Prostate gland (tissue), 2 donors: Measurements from ENCODE around the gene EPM2A. TPM values are rescaled to one million over a fixed set of nuclear protein-coding genes. Genes with fewer than 3 reads are reported as not detected.

ENCODE experiments used
- DNase-seq: peaks from one replicate; pipeline ENCODE4 v3.0.0-alpha.2; 2019; ENCODE audit warnings: low spot score
- H3K27ac ChIP-seq, 2 donors: fragments of 200-600 bp; sonication (generic); 2 replicates each; pipeline ENCODE4 v1.5.1; 2017 to 2019
- H3K27me3 ChIP-seq: fragments of 200-600 bp; sonication (generic); replicated peaks from 2 replicates; pipeline ENCODE4 v1.5.1; 2019; ENCODE audit not compliant: insufficient read depth
- H3K36me3 ChIP-seq, 2 donors: fragments of 200-600 bp; sonication (generic); 1 replicate in 1 of 2; 2 replicates in 1 of 2; pipeline versions ENCODE4 v1.5.1 to v1.8.1; 2017 to 2019
- H3K4me1 ChIP-seq: fragments of 200-600 bp; sonication (generic); replicated peaks from 2 replicates; pipeline ENCODE4 v1.5.1; 2019
- H3K4me3 ChIP-seq, 2 donors: fragments of 200-600 bp; sonication (generic); 2 replicates each; pipeline ENCODE4 v1.5.1; 2017 to 2019
- H3K9me3 ChIP-seq: fragments of 200-600 bp; sonication (generic); 2 replicates; pipeline ENCODE4 v1.5.1; 2017
- CTCF ChIP-seq, 4 experiments: fragments of 200-600 bp in 2 of 4; fragments of 450-650 bp in 2 of 4; sonication (generic) in 2 of 4; IDR thresholded peaks; 1 replicate in 3 of 4; 2 replicates in 1 of 4; pipeline ENCODE4 v1.5.1; 2016 to 2019; ENCODE audit warnings: antibody characterized with exemption in 4 of 4, mild to moderate bottlenecking in 2 of 4, moderate library complexity in 2 of 4
- POLR2A ChIP-seq: fragments of 450-650 bp; IDR thresholded peaks from one replicate; pipeline ENCODE4 v1.6.1; 2016; ENCODE audit warnings: antibody characterized with exemption, mild to moderate bottlenecking
- POLR2AphosphoS5 ChIP-seq: sonication (generic); formaldehyde crosslinking; IDR thresholded peaks from one replicate; pipeline ENCODE4 v1.6.1; 2017; ENCODE audit warnings: antibody characterized with exemption
- WGBS: methylation state at CpG from one replicate; pipeline ENCODE4 v1.1.5; 2018; 5-methylcytosine and 5-hydroxymethylcytosine counted together
- intact Hi-C: fragments of 100-400 bp; cut with DNase I; formaldehyde crosslinking; loops from one replicate; pipeline ENCODE4 v1.14.2; 2022
- total RNA-seq, 2 donors: library from RNA; depleted of rRNA; stranded (reverse); fragments of >200 nt; gene quantifications; one replicate each; pipeline ENCODE4 v1.1.0, GENCODE V29; 2016

Gene EPM2A
- total RNA-seq, 2 donors from 2014 or later = 7.2 to 18.6 TPM

- DNase-seq = no peak
- 94% methylated on average over 4 of the region's 4 CpGs for WGBS
- Histone ChIP-seq H3K36me3 (no peaks in the 10 kb centered on the region), H3K4me3 (no peak overlapping the region), H3K4me1 (no peaks in the 10 kb centered on the region), H3K9me3 (no peaks in the 10 kb centered on the region), H3K27ac (no peak overlapping the region), H3K27me3 (no peaks in the 10 kb centered on the region)
- intact Hi-C loops = no loop called here
- TF ChIP-seq POLR2A (no peak), CTCF (IDR thresholded peaks at IDR 0.05) (no peak), POLR2AphosphoS5 (no peak)
Measured at GRCh38 chr6:145715426-145715825, 19.9 kb downstream of the EPM2A start.

GRCh38 chr6:145714731-145715130 lies 20.6 kb downstream of the EPM2A start:
- DNase-seq = no peak
- 93% methylated on average over 2 of the region's 2 CpGs for WGBS
- H3K36me3 ChIP-seq = no peaks in the 10 kb centered on the region
- no peak overlapping the region for H3K27ac ChIP-seq
- intact Hi-C loops = no loop called here
- H3K4me1 ChIP-seq = no peaks in the 10 kb centered on the region
- H3K9me3 ChIP-seq = no peaks in the 10 kb centered on the region
- H3K27me3 ChIP-seq = no peaks in the 10 kb centered on the region
- TF ChIP-seq CTCF (IDR thresholded peaks at IDR 0.05) (no peak), POLR2AphosphoS5 (no peak), POLR2A (no peak)
- H3K4me3 ChIP-seq = no peak overlapping the region

GRCh38 chr6:145713773-145714172 lies 21.5 kb downstream of the EPM2A start:
- intact Hi-C loops = no loop called here

GRCh38 chr6:145711372-145711771 lies 23.9 kb downstream of the EPM2A start:
- H3K4me3 ChIP-seq = no peak overlapping the region
- H3K27me3 ChIP-seq = no peaks in the 10 kb centered on the region
- intact Hi-C loops = no loop called here
- H3K27ac ChIP-seq = no peak overlapping the region
- no peaks in the 10 kb centered on the region for H3K9me3 ChIP-seq
- no peaks in the 10 kb centered on the region for H3K4me1 ChIP-seq
- DNase-seq = no peak
- TF ChIP-seq CTCF (IDR thresholded peaks at IDR 0.05) (no peak), POLR2A (no peak), POLR2AphosphoS5 (no peak)
- no peaks in the 10 kb centered on the region for H3K36me3 ChIP-seq

More at GRCh38 chr6:145713773-145714172, 21.5 kb downstream of the EPM2A start:
- Histone ChIP-seq H3K36me3 (no peaks in the 10 kb centered on the region), H3K4me1 (no peaks in the 10 kb centered on the region), H3K9me3 (no peaks in the 10 kb centered on the region), H3K27me3 (no peaks in the 10 kb centered on the region), H3K27ac (no peak overlapping the region), H3K4me3 (no peak overlapping the region)
- TF ChIP-seq CTCF (IDR thresholded peaks at IDR 0.05) (no peak), POLR2A (no peak), POLR2AphosphoS5 (no peak)
- no peak for DNase-seq
- 97% methylated on average over 2 of the region's 2 CpGs for WGBS

- intact Hi-C loops = no loop called here
- WGBS = 96% methylated on average over 5 of the region's 5 CpGs
- no peaks in the 10 kb centered on the region for H3K9me3 ChIP-seq
- no peaks in the 10 kb centered on the region for H3K4me1 ChIP-seq
- H3K27ac ChIP-seq = no peak overlapping the region
- no peak for DNase-seq
- no peak for TF ChIP-seq CTCF (IDR thresholded peaks at IDR 0.05)
- H3K36me3 ChIP-seq = no peaks in the 10 kb centered on the region
- H3K27me3 ChIP-seq = no peaks in the 10 kb centered on the region
- H3K4me3 ChIP-seq = no peak overlapping the region
Measured at GRCh38 chr6:145707397-145707796, 27.9 kb downstream of the EPM2A start.
